Inflammatory macrophage treated with lipopolysaccharide for 4 hours (primary cell): ENCODE results near the gene BOLL.
"Not testable (repeated sequence)": the region's sequence is repeated elsewhere in the genome, so short reads cannot be mapped to it uniquely, and the experiment has no call there.

Source experiments
- DNase-seq: peaks from one replicate; pipeline ENCODE4 v3.0.0-alpha.2; 2020

BOLL gene

GRCh38 chr2:197793456-197793855 is 8.3 kb upstream of the BOLL start:
- no peak for DNase-seq

DNA sequence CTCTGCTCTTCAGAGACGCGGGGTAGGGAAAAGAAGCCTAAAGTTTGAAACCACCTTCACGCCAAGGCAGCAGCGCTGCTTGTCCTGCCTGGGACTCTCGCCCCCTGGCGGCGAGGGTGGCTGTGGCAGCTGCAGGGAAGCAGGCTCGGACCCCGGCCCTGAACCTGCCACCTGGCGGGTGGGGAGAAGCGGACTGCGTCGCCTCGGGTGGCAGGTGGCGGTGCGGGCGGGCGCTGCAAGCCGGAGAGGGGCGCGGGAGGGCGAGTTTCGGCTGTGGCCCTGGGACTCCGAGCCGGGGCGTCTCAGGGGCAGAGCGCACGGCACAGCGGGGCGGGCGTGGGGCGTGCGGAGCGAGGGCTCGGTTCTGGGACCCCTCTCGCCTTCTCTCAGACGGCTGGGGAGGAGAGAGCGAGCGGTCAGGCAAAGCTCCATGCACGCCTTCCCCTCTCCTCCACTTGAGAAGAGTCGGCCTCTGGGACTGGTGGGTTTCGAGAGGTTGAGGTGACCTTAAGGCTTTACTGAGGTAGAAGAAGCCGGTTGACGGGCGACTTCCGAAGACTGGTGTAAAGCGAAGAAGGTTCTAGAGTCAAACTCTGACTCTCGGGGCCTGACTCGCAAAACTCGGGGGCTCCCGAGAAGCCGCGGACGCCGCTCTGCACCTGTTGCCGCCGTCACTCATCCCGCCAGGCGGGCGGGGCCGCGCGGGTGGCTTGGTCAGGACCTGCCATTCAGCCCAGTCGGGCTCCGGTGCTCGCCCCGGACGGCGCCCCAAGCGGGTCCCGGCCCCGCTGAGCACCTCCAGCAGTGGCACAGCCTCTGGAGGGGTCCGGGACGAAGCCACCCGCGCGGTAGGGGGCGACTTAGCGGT is 1.1 kb upstream of the BOLL start:
- DNase-seq, result no peak

GRCh38 chr2:197782126-197782525 is 3.0 kb downstream of the BOLL start:
- no peak for DNase-seq

DNA sequence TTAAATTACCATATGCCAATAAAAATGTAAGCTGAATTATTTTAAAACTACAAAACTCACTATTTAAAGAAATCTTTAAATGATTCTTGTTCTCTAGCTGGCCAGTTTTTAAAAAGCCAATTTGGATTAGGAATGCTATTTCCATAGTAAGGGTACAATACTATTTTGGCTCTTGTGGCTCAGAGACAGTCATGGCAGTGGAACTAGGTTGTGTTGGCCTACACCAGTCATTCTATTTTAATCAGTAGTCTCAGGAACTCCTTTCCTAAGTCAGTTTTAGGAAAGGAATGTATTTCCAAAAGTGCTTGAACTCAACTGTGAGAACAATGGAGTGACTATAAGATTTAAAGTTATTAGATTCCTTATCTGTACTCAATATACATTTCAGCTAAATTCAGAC is 5.9 kb downstream of the BOLL start:
- no peak for DNase-seq

DNA sequence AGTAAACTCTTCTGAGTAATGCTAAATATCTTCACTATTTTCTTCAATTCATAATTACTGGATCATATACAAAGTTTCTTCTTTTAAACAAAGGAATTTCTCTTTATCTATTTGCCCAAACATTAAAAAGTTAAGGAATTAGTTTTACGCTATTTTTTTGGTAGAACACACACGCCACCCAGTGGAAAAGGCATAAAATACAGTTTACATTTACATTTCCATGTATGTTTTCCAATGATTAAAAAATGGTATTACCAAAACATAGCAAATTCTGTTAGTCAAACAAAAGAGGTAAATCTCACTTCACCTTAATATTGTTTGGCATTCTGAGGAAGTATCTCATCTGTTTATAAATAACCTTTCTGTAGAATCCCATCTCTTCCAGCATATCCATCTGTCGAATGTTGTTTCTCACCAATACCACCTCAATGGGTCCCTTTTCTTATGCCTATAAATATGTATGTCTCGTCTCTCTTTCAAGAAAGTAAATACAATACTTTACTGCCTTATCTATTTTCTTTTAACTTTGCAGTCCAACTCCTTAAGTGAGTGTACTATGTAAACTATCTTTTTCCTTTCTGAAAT is 7.2 kb downstream of the BOLL start:
- DNase-seq, result peak; percentile 33

- no peak for DNase-seq
Measured at GRCh38 chr2:197760293-197760657, 24.8 kb downstream of the BOLL start.

DNA sequence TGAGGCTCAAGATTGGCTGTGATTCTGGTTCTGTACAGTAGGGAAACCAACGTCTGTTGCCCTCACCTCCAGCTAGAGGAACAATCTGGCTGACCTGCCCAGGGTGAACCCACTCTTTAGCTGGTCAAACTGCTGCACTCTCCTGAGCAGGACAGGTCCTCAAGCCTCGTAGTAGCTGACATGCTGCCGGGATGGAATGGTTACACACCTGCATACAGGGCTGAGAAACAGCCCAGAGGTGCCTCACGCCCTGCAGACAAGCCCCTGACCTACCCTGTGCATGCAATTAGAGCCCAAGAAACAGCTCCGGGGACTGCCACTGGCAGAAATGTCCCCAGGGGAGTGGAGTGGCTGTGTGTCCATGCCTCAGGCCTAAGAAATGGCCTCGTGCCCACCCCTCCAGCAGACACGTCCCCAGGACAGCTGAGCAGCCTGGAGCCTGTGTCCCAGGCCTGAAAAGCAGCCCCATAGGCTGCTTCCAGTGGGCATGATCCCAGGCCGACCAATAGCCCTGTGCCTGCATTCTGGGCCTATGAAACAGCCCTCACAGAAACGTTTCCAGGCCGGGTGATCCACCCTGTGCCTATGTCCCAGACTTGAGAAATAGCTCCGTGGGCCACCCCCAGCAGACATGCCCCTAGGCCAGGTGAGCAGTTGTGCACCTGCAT is 25.4 kb downstream of the BOLL start:
- no peak for DNase-seq

DNA sequence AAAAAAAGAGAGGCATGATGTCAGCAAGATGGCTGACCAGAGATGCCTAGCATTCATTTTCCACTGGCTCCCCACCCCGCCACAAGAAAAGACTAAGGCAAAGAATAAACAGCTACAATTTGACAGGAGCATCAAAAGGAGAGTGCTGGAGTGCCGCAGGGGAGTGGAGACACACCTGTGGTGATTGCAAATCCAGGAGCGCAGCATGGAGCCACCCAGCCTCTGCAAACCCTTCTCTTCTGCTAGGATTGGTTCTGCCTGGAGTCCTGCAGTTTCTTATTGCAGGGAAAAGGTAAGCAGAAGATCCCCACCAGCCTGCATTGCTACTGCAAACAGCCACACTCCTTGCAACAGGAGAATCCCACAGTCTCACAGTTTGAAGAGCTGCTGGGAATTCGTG is 26.1 kb downstream of the BOLL start:
- no peak for DNase-seq

- no peak for DNase-seq
Measured at GRCh38 chr2:197740200-197740599, 44.9 kb downstream of the BOLL start.

- DNase-seq, result not testable (repeated sequence)
Measured at GRCh38 chr2:197728555-197729544, 56.3 kb downstream of the BOLL start.

GRCh38 chr2:197727011-197727410 is 58.1 kb downstream of the BOLL start:
- no peak for DNase-seq

DNA sequence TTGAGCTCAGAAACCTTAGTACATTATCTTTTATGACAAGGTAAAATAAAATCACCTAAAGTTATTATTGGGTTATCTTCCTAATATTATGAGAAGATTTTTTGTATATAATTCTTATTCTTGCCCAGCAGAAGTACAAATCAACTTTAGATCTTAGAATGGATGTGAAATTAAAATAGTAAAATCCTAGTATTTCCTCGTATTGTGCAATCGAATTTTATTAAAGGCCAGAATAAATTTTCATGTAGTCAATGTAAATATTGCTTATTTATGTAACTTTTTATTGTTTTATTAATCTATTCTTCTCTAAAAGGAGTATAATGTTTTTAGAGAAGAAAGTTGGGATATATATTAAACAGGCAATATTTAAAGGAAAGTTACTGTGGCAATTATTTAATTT is 67.3 kb downstream of the BOLL start:
- no peak for DNase-seq

- no peak for DNase-seq
Measured at GRCh38 chr2:197713271-197713670, 71.8 kb downstream of the BOLL start.

GRCh38 chr2:197711578-197711977 is 73.5 kb downstream of the BOLL start:
- no peak for DNase-seq

DNA sequence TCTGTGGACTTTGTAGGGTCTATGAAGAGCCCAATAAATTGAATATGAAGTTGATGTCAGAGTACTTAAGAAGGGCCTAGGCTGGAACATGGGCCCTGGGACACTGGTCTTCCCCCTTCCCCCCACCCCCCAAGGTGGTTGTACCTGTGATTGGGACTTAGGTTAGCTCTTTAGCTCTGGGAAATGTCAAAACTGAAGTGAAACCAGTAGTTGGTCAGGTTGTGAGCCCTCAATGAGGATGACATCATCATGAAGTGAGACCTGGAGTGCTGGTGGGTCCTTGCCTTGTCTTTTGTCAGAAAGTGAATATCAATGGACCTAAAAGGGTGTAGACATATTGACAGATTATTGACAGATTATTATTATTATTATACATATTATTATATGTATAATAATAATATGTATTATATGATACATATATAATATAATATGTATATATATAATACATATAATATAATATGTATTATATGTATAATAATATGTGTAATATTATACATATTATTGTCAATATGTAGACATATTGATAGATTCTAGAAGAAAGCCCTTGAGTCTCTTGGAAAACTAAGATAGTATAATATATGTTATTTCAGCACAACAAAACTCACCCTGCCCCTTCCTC is 74.6 kb downstream of the BOLL start:
- DNase-seq, result no peak

DNA sequence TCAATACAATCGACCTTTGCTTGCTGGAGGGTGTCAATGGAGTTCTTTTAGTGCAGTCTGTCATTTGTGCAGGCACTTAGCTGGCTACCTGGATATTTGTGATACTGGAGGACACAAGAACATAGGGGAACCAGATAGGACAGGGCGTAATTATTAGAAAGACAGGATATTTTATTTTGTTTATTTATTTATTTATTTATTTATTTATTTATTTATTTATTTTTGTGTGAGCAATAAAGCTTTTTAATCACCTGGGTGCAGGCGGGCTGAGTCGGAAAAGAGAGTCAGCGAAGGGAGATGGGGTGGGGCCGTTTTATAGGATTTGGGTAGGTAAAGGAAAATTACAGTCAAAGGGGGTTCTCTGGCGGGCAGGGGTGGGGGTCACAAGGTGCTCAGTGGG is 76.0 kb downstream of the BOLL start:
- DNase-seq, result not testable (repeated sequence)

GRCh38 chr2:197708331-197708730 is 76.8 kb downstream of the BOLL start:
- DNase-seq, result no peak

GRCh38 chr2:197707316-197708213 is 77.6 kb downstream of the BOLL start:
- DNase-seq, result peak; percentile 50

DNA sequence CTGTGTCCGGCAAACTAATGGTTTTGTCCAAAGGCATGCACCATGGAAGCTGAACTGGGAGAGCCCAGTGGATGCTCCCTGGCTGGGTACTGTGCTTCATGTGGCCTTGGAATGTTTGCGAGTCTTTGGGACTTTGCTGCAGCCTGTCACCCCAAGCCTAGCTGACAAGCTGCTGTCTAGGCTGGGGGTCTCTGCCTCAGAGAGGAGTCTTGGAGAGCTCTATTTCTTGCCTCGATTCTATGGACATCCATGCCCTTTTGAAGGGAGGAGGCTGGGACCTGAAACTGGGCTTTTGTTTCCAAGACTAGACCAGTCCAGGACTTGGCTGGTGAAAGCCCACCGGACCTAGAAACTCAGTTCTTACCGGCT is 78.3 kb downstream of the BOLL start:
- DNase-seq, result no peak

- peak; percentile 39 for DNase-seq
Measured at GRCh38 chr2:197705912-197706838, 78.9 kb downstream of the BOLL start.
